B cell (primary cell): ENCODE data around the gene TSPAN32. TPM values are rescaled to one million over a fixed set of nuclear protein-coding genes. Genes with fewer than 3 reads are reported as not detected.

Experiments
- ATAC-seq: fragments of 200-7000 bp; cut with Tn5 transposase; one replicate; pipeline ENCODE4 v1.10.0; 2021; ENCODE audit warnings: low read depth, mild to moderate bottlenecking, moderate number of reproducible peaks, moderate library complexity
- CTCF ChIA-PET: fragments of 350-600 bp; sonication (Branson Sonifier 250); formaldehyde crosslinking; loops from one replicate; lab custom pipeline; 2021; ENCODE audit warnings: antibody characterized with exemption, inconsistent platforms; lab: Charles Lee
- POLR2A ChIA-PET: fragments of 350-600 bp; sonication (Branson Sonifier 250); formaldehyde crosslinking; loops from one replicate; lab custom pipeline; 2021; ENCODE audit warnings: antibody characterized with exemption; lab: Charles Lee
- DNase-seq: peaks from one replicate; pipeline ENCODE4 v3.0.0; 2013
- H2AFZ ChIP-seq: 2 replicates; pipeline ENCODE4 v1.6.1; 2012; ENCODE audit warnings: mild to moderate bottlenecking, low read depth, low read length; ENCODE audit not compliant: insufficient read depth, poor library complexity, severe bottlenecking
- H3K27ac ChIP-seq, 2 donors: 1 replicate in 1 of 2; 2 replicates in 1 of 2; pipeline ENCODE4 v1.5.1; 2012 to 2013; ENCODE audit warnings: low read length in 2 of 2, mild to moderate bottlenecking in 2 of 2, moderate library complexity in 1 of 2
- H3K27me3 ChIP-seq, 4 experiments: fragments of 200-600 bp in 1 of 4; sonication (generic) in 1 of 4; replicated peaks in 1 of 4; 1 replicate in 2 of 4; 2 replicates in 2 of 4; pipeline versions ENCODE4 v1.6.1 to v1.7.0; 2013 to 2016; ENCODE audit warnings: low read length in 3 of 4, mild to moderate bottlenecking in 2 of 4, mixed read lengths in 1 of 4, moderate library complexity in 1 of 4; ENCODE audit not compliant: insufficient read depth in 4 of 4, control insufficient read depth in 3 of 4; ENCODE audit errors: control extremely low read depth in 1 of 4
- H3K36me3 ChIP-seq, 2 experiments: replicated peaks in 1 of 2; 1 replicate in 1 of 2; 2 replicates in 1 of 2; pipeline versions ENCODE4 v1.6.1 to v1.7.1; 2013; ENCODE audit warnings: low read length in 1 of 2; ENCODE audit not compliant: insufficient read depth in 2 of 2, control insufficient read depth in 1 of 2; ENCODE audit errors: control extremely low read depth in 1 of 2, extremely low read depth in 1 of 2
- H3K4me1 ChIP-seq, 2 donors: fragments of 200-600 bp in 1 of 2; sonication (generic) in 1 of 2; 1 replicate in 1 of 2; 2 replicates in 1 of 2; pipeline versions ENCODE4 v1.5.1 to v1.6.1; 2013 to 2017; ENCODE audit warnings: low read length in 2 of 2; ENCODE audit not compliant: control insufficient read depth in 2 of 2, insufficient read depth in 2 of 2
- H3K4me2 ChIP-seq: replicated peaks from 2 replicates; pipeline ENCODE3; 2012; ENCODE audit warnings: mild to moderate bottlenecking, low read depth, low read length; ENCODE audit not compliant: poor library complexity, severe bottlenecking
- H3K4me3 ChIP-seq, 5 experiments: fragments of 200-600 bp in 1 of 5; sonication (generic) in 1 of 5; 1 replicate in 3 of 5; 2 replicates in 2 of 5; pipeline versions ENCODE4 v1.5.1 to v1.7.0; 2011 to 2016; ENCODE audit warnings: low read length in 4 of 5, mild to moderate bottlenecking in 4 of 5, low read depth in 2 of 5, control low read depth in 1 of 5, moderate library complexity in 1 of 5; ENCODE audit not compliant: insufficient read depth in 1 of 5; ENCODE audit errors: control extremely low read depth in 1 of 5, extremely low read depth in 1 of 5
- H3K79me2 ChIP-seq: fragments of 200-600 bp; sonication (generic); one replicate; pipeline ENCODE4 v1.6.0; 2016; ENCODE audit warnings: low read length; ENCODE audit not compliant: control insufficient read depth, insufficient read depth
- H3K9ac ChIP-seq: fragments of 200-600 bp; sonication (generic); 2 replicates; pipeline ENCODE4 v1.6.1; 2017; ENCODE audit warnings: mild to moderate bottlenecking, low read length, moderate library complexity
- H3K9me3 ChIP-seq, 3 donors: one replicate each; pipeline versions ENCODE4 v1.6.1 to v1.7.1; 2013; ENCODE audit warnings: low read length in 2 of 3; ENCODE audit not compliant: control insufficient read depth in 2 of 3, insufficient read depth in 1 of 3; ENCODE audit errors: control extremely low read depth in 1 of 3
- H4K20me1 ChIP-seq: 2 replicates; pipeline ENCODE4 v1.6.0; 2012; ENCODE audit warnings: mild to moderate bottlenecking, low read length; ENCODE audit not compliant: insufficient read depth, control insufficient read depth, poor library complexity, severe bottlenecking
- H3K27ac Mint-ChIP-seq: one replicate; pipeline ENCODE4 v1.8.0; 2021; ENCODE audit warnings: mixed read lengths
- H3K27me3 Mint-ChIP-seq: one replicate; pipeline ENCODE4 v1.8.0; 2021; ENCODE audit warnings: mixed read lengths
- H3K4me1 Mint-ChIP-seq: one replicate; pipeline ENCODE4 v1.8.0; 2021; ENCODE audit warnings: mixed read lengths
- H3K4me3 Mint-ChIP-seq: one replicate; pipeline ENCODE4 v1.8.0; 2021; ENCODE audit warnings: mixed read lengths
- H3K9me3 Mint-ChIP-seq: one replicate; pipeline ENCODE4 v1.8.0; 2022; ENCODE audit warnings: mixed read lengths; ENCODE audit not compliant: insufficient read depth
- CTCF ChIP-seq: fragments of 200-600 bp; IDR thresholded peaks from one replicate; pipeline ENCODE4 v1.8.0; 2022; ENCODE audit warnings: antibody characterized with exemption, mild to moderate bottlenecking
- EZH2 ChIP-seq: IDR thresholded peaks from 2 replicates; pipeline ENCODE4 v1.6.1; 2012; ENCODE audit warnings: borderline replicate concordance, low read depth, mild to moderate bottlenecking, moderate library complexity, low read length; ENCODE audit not compliant: insufficient read depth, poor library complexity, severe bottlenecking
- WGBS: methylation state at CpG from one replicate; pipeline ENCODE4 v1.1.5; 2013; ENCODE audit warnings: missing lambda C conversion rate; ENCODE audit not compliant: insufficient coverage; 5-methylcytosine and 5-hydroxymethylcytosine counted together
- intact Hi-C: fragments of 100-400 bp; cut with micrococcal nuclease; formaldehyde crosslinking; loops from one replicate; pipeline ENCODE4 v1.10.0; 2022
- polyA plus RNA-seq: library from polyadenylated mRNA; depleted of rRNA; stranded (reverse); fragments of >200 nt; gene quantifications from 2 replicates; pipeline ENCODE4 v1.2.3, GENCODE V29; 2012
- total RNA-seq, 2 donors: library from RNA; stranded (reverse); fragments of 120-200 nt in 1 of 2; gene quantifications; 1 replicate in 1 of 2; 2 replicates in 1 of 2; pipeline versions ENCODE4 v1.2.3 to v1.2.4, GENCODE V29; 2013 to 2022

TSPAN32 gene
- total and polyA plus RNA-seq, 2 donors (not counting 1 experiment from before 2014, with no cell fraction given) = 22.2 to 75.9 TPM

- WGBS = 6% methylated on average over 24 of the region's 24 CpGs
- peak; percentile 16 for ATAC-seq
- ChIA-PET POLR2A (interaction anchor here (0.7 to 2.3 kb wide), 8 partner anchors 31 to 119 kb away, joined by 3 to 18 read pairs (median 3); partner anchors contain the start of gene TSSC4), CTCF (interaction anchor here (0.7 to 15.0 kb wide), 11 partner anchors 30 to 231 kb away, joined by 3 to 583 read pairs (median 6); partner anchors contain the start of genes CD81 and TSSC4)
- Histone ChIP-seq H3K4me3 (peak overlapping the region; percentile 52 to 68 (median 64)), H3K9ac (peak overlapping the region; percentile 54), H2AFZ (peak overlapping the region; percentile 65), H3K9me3 (no peaks in the 10 kb centered on the region), H3K4me2 (peak overlapping the region; percentile 79), H3K27ac (peak overlapping the region; percentile 65 to 88), H3K36me3 (peaks cover 2 to 7% of the 10 kb centered on the region in 2 experiments), H3K79me2 (peaks cover 33% of the 10 kb centered on the region), H3K4me1 (peaks cover 69 to 77% of the 10 kb centered on the region in 2 donors), H4K20me1 (no peaks in the 10 kb centered on the region), H3K27me3 (no peaks in the 10 kb centered on the region)
- peak overlapping the region; percentile 92 for H3K4me3 Mint-ChIP-seq
- H3K27me3 Mint-ChIP-seq = no peaks in the 10 kb centered on the region
- peak; percentile 64 for DNase-seq
- no peaks in the 10 kb centered on the region for H3K9me3 Mint-ChIP-seq
- intact Hi-C loops = loop anchor here (5.0 kb wide), 2 partner anchors 226 to 586 kb away; partner anchors contain the start of gene CDKN1C
- peak overlapping the region; percentile 98 for H3K27ac Mint-ChIP-seq
- H3K4me1 Mint-ChIP-seq = peaks cover 71% of the 10 kb centered on the region
- no peak for TF ChIP-seq CTCF
Measured at GRCh38 chr11:2300936-2301630, 730 bp upstream of the TSPAN32 start.

- Mint-ChIP-seq H3K4me1 (peaks cover 74% of the 10 kb centered on the region), H3K27ac (peak overlapping the region; percentile 98), H3K9me3 (no peaks in the 10 kb centered on the region), H3K27me3 (no peaks in the 10 kb centered on the region), H3K4me3 (peak overlapping the region; percentile 92)
- no peak for TF ChIP-seq CTCF
- no peak for TF ChIP-seq EZH2
- ChIA-PET POLR2A (interaction anchor here (0.7 to 2.3 kb wide), 4 partner anchors 76 to 118 kb away, joined by 3 to 18 read pairs (median 8); partner anchors contain the start of gene TSSC4), CTCF (interaction anchor here (0.7 to 15.0 kb wide), 14 partner anchors 8 to 626 kb away, joined by 3 to 583 read pairs (median 6); partner anchors contain the start of genes ASCL2, CD81, PHLDA2 and TSSC4)
- Histone ChIP-seq H3K4me3 (peak overlapping the region; percentile 25 to 65 (median 54)), H2AFZ (peak overlapping the region; percentile 65), H3K79me2 (peaks cover 33% of the 10 kb centered on the region), H3K27ac (peak overlapping the region; percentile 65 to 88), H3K9ac (peak overlapping the region; percentile 54), H3K4me1 (peaks cover 73 to 82% of the 10 kb centered on the region in 2 donors), H3K27me3 (no peaks in the 10 kb centered on the region), H3K36me3 (peaks cover 0 to 5% of the 10 kb centered on the region in 2 experiments), H3K4me2 (peak overlapping the region; percentile 79), H3K9me3 (no peaks in the 10 kb centered on the region), H4K20me1 (no peaks in the 10 kb centered on the region)
- ATAC-seq = peak; percentile 14
- intact Hi-C loops = loop anchor here (5.0 kb wide), 2 partner anchors 225 to 585 kb away; partner anchors contain the start of gene CDKN1C
- 12% methylated on average over 14 of the region's 16 CpGs for WGBS
- peak; percentile 58 for DNase-seq
Measured at GRCh38 chr11:2302306-2302895, 588 bp downstream of the TSPAN32 start.
